ENCODE results near the gene USP40.

DNA sequence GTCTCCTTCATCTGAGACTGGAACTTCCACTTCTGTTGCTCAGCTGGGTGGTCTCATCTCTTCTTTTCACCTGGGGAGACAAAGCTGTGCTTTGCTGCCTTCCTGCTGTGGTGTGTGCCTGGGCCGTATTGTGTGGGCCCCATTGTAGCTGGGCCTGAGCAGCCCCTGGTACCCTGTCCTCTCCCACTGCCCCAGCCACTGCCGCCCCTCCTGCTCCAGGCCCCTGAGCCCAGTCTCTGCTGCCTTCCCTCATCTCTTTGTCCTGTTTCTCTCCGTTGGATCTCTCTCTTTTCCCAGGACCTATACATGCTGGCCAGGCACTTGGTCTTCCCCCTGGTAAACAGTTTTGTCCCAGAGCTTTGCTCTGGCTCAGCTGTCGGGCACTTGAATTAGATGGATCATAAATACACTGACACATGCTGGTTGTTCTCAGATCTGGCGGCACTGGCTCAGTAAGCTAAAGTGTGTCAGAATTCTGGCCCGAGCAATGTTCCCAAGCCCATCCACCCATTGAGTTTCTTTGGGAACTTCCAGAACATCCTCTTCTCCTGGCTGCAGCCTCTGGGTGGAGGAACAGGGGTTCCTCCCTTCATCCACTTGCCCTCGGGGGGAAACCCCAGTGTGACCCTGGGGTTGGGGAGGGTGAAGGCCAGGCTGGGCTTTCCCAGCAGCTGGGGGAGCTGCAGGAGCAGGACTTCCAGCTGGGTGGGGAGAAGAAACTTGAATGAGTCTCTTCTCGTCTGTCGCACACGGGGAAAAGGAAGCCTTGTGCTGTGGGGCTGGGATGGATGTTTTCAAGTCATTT is 113.3 kb downstream of the USP40 start:
- TF ChIP-seq, protein P1, sequence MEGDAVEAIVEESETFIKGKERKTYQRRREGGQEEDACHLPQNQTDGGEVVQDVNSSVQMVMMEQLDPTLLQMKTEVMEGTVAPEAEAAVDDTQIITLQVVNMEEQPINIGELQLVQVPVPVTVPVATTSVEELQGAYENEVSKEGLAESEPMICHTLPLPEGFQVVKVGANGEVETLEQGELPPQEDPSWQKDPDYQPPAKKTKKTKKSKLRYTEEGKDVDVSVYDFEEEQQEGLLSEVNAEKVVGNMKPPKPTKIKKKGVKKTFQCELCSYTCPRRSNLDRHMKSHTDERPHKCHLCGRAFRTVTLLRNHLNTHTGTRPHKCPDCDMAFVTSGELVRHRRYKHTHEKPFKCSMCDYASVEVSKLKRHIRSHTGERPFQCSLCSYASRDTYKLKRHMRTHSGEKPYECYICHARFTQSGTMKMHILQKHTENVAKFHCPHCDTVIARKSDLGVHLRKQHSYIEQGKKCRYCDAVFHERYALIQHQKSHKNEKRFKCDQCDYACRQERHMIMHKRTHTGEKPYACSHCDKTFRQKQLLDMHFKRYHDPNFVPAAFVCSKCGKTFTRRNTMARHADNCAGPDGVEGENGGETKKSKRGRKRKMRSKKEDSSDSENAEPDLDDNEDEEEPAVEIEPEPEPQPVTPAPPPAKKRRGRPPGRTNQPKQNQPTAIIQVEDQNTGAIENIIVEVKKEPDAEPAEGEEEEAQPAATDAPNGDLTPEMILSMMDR (IDR thresholded peaks at IDR 0.05), result no peak
- TF ChIP-seq POLR2A (IDR thresholded peaks at IDR 0.05), result no peak
